HEK293 (cell line): ENCODE measurements around the gene TMEM273.

ENCODE experiments used
- CTCF ChIP-seq: fragments of 450-650 bp; formaldehyde crosslinking; IDR thresholded peaks from 2 replicates; pipeline ENCODE4 v1.5.1; 2016; ENCODE audit warnings: missing biosample characterization, missing genetic modification characterization
- MYNN ChIP-seq: fragments of 450-650 bp; formaldehyde crosslinking; IDR thresholded peaks from 2 replicates; pipeline ENCODE4 v1.5.1; 2016; ENCODE audit warnings: missing biosample characterization, missing genetic modification characterization, borderline replicate concordance
- PRDM10 ChIP-seq: fragments of 450-650 bp; formaldehyde crosslinking; IDR thresholded peaks from 2 replicates; pipeline ENCODE4 v1.5.1; 2016; ENCODE audit warnings: missing biosample characterization, missing genetic modification characterization
- REPIN1 ChIP-seq: fragments of 450-650 bp; formaldehyde crosslinking; IDR thresholded peaks from 2 replicates; pipeline ENCODE4 v1.5.1; 2017; ENCODE audit warnings: missing biosample characterization, missing genetic modification characterization, low read depth
- ZNF169 ChIP-seq: fragments of 450-650 bp; formaldehyde crosslinking; IDR thresholded peaks from 2 replicates; pipeline ENCODE4 v1.5.1; 2016; ENCODE audit warnings: missing biosample characterization, missing genetic modification characterization
- ZNF302 ChIP-seq: fragments of 450-650 bp; formaldehyde crosslinking; IDR thresholded peaks from 2 replicates; pipeline ENCODE4 v1.5.1; 2016; ENCODE audit warnings: missing biosample characterization, missing genetic modification characterization, low read depth
- TF ChIP-seq, protein P1 (sequence below): fragments of 450-650 bp; formaldehyde crosslinking; IDR thresholded peaks from 2 replicates; pipeline ENCODE4 v1.5.1; 2016; ENCODE audit warnings: missing biosample characterization, missing genetic modification characterization, low read depth

- TF ChIP-seq CTCF (tag by site-specific recombination) (no peak), ZNF302 (tag by site-specific recombination) (no peak), REPIN1 (tag by site-specific recombination) (no peak), PRDM10 (tag by site-specific recombination) (no peak), MYNN (no peak), ZNF169 (tag by site-specific recombination) (no peak)
- TF ChIP-seq, protein P1, sequence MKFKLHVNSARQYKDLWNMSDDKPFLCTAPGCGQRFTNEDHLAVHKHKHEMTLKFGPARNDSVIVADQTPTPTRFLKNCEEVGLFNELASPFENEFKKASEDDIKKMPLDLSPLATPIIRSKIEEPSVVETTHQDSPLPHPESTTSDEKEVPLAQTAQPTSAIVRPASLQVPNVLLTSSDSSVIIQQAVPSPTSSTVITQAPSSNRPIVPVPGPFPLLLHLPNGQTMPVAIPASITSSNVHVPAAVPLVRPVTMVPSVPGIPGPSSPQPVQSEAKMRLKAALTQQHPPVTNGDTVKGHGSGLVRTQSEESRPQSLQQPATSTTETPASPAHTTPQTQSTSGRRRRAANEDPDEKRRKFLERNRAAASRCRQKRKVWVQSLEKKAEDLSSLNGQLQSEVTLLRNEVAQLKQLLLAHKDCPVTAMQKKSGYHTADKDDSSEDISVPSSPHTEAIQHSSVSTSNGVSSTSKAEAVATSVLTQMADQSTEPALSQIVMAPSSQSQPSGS (tag by site-specific recombination) = no peak
These were observed 38.4 kb upstream of the TMEM273 start for GRCh38 chr10:49226594-49226993.
